HG03159 (cell line): ENCODE measurements around the gene SLC44A2.

Source experiments
- ATAC-seq: cut with Tn5 transposase; IDR thresholded peaks from one replicate; pipeline ENCODE4 v1.9.1; 2021; ENCODE audit warnings: mild to moderate bottlenecking, moderate library complexity; ENCODE audit not compliant: unreplicated experiment

SLC44A2 gene

DNA sequence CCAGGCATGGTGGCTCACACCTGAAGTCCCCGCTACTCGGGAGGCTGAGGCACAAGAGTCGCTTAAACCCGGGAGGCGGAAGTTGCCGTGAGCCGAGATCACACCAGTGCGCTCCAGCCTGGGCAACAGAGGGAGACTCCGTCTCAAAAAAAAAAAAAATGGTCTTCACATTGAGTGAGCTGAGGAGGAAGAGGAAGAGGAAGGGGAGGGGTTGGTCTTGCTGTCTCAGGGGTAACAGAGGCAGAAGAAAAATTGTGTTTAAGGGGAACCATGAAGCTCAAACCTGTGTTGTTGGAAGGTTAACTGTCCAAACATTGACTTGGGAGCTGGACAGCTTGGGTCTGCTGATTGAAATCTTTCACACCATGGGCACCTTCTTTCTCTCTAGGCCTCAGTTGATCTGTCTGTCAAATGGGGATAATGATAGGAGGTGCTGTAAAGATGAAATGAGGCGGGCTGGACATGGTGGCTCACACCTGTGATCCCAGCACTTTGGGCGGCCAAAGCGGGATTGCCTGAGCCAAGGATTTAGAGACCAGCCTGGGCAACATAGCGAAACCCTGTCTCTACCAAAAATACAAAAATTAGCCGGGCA is 9.8 kb upstream of the SLC44A2 start:
- no peak for ATAC-seq

GRCh38 chr19:10617409-10618121 is 7.8 kb upstream of the SLC44A2 start:
- no peak for ATAC-seq

GRCh38 chr19:10618846-10619245 is 6.5 kb upstream of the SLC44A2 start:
- ATAC-seq = no peak

GRCh38 chr19:10620786-10621185 is 4.6 kb upstream of the SLC44A2 start:
- ATAC-seq = no peak

DNA sequence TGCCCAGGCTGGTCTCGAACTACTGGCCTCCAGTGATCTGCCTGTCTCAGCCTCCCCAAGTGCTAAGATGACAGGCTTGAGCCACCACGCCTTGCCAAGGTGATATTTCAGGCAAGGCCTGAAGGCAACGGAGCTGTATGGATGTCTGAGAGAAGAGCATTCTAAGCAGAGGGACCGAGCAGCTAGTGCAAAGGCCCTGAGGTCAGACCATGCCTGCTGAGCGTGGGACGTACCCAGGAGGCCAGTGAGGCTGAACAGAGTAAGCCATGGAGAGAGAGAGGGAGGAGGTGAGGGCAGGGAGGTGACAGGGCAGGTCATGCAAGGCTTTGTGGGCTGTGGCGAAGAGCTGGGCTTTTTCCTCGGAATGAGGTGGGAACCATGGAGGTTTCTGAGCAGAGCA is 3.4 kb upstream of the SLC44A2 start:
- no peak for ATAC-seq

- ATAC-seq = no peak
Measured at GRCh38 chr19:10624585-10624984, 768 bp upstream of the SLC44A2 start.

GRCh38 chr19:10625762-10626138 is 397 bp downstream of the SLC44A2 start:
- no peak for ATAC-seq

DNA sequence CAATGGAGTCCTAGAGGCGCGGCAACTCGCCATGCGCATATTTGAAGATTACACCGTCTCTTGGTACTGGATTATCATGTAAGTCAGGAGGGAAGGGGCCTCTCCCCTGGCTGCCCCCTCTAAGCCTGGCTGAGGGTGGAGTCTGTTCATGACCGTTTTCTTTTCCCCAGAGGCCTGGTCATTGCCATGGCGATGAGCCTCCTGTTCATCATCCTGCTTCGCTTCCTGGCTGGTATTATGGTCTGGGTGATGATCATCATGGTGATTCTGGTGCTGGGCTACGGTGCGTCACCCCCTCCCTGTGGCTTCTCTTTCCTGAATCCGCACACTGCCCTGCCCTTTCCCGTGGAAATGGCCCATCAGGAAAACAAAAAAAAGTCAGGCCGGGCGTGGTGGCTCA is 6.5 kb downstream of the SLC44A2 start:
- no peak for ATAC-seq

DNA sequence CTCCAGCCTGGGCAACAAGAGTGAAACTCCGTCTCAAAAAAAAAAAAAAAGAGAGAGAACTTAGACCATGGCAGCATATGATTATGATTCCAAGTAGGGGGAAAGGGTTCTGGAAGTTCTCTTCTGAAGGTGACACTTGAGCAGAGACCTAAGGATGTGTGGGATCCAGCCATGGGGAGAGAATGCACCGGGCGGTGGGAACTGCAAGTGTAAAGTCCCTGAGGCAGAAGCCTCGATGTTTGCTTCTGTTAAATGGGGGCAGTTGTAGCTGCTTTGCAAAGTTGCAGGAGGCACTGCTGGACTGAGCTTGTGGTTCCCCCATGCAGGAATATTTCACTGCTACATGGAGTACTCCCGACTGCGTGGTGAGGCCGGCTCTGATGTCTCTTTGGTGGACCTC is 9.1 kb downstream of the SLC44A2 start:
- no peak for ATAC-seq

DNA sequence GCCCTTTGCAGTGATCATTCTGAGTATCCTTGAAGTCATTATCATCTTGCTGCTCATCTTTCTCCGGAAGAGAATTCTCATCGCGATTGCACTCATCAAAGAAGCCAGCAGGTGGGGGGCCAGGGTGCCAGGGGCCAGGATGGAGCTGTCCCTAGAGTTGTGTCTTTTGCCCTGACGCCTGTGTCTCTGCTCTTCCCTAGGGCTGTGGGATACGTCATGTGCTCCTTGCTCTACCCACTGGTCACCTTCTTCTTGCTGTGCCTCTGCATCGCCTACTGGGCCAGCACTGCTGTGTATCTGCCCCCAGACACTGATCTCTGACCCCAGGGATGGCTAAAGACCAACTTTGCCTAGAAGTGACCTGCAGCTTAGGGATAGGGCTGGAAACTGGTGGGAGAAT is 9.6 kb downstream of the SLC44A2 start:
- ATAC-seq = no peak

- no peak for ATAC-seq
Measured at GRCh38 chr19:10636304-10636972, 11.1 kb downstream of the SLC44A2 start.

- ATAC-seq = no peak
Measured at GRCh38 chr19:10637894-10638293, 12.5 kb downstream of the SLC44A2 start.

GRCh38 chr19:10639836-10640235 is 14.5 kb downstream of the SLC44A2 start:
- ATAC-seq = no peak

DNA sequence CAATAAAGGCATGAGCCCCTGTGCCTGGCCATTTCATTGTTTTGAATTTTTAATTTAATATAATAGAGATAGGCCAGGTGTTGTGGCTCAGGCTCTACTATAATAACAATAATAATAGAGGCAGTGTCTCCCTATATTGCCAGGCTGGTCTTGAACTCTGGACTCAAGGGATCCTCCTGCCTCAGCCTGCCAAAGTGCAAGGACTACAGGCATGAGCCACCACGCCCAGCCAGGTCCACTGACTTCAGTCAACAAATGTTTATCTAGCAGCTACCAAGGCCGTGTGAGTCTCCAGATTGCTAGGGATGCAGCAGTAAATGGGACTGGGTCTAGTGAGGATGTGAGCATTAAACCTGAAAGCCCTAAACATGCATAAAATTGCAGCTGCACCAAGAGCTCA is 15.0 kb downstream of the SLC44A2 start:
- ATAC-seq = no peak

DNA sequence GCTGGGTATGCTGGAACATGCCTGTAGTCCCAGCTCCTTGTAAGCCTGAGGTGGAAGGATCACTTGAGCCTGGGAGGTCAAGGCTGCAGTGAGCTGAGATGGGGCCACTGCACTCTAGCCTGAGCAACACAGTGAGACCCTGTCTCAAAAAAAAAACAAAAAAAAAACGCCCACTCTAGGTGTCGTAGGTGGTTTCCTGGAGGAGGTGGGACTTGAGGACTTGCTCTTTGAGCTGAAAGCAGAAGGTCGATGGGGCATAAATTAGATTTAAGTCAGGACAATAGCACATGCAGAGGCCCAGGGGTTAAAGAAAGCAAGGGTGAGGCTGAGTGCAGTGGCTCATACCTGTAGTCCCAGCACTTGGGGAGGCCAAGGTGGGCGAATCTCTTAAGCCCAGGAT is 15.9 kb downstream of the SLC44A2 start:
- ATAC-seq = no peak

DNA sequence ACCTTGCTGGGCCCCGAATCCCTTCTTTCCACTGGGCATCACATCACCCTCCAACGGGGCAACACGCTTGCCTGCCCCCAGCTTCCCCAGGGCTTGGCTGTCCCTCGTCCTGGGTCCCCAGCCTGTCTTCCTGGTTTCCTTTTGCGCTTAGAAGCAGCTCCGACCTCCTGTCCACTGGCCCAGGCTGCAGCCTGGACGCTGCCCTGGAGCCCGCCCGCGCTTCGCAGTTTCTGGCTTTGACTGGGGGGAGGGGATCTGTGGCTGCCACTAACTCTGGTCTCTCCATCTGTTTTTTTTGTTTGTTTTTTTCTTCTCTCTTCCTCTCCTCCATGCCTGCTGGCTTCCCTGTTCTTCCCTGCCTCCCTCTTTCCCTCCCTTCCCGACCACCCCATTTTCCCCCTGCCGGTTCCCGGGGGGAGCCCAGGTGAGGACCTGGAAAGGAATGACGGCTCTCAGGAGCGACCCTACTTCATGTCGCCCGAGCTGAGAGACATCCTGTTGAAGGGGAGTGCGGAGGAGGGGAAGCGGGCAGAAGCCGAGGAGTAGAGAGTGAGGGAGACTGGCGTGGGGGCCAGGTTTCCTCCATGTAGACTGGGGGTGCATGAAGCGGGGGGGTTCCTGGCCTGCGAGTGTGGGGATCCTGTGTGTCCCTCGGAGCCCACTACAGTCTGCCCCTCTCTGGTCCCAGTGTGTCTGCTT is 17.3 kb downstream of the SLC44A2 start:
- no peak for ATAC-seq

GRCh38 chr19:10643172-10643967 is 18.0 kb downstream of the SLC44A2 start:
- ATAC-seq = no peak

- ATAC-seq = no peak
Measured at GRCh38 chr19:10643968-10644259, 18.6 kb downstream of the SLC44A2 start.

GRCh38 chr19:10644260-10645007 is 19.1 kb downstream of the SLC44A2 start:
- ATAC-seq = no peak

GRCh38 chr19:10646456-10647159 is 21.3 kb downstream of the SLC44A2 start:
- ATAC-seq = no peak
